Activated CD4-positive, alpha-beta T cell treated with anti-CD3 and anti-CD28 coated beads for 36 hours (primary cell): ENCODE results near the gene TADA1. TPM values are rescaled to one million over a fixed set of nuclear protein-coding genes. Genes with fewer than 3 reads are reported as not detected.
"Not testable (repeated sequence)": the region's sequence is repeated elsewhere in the genome, so short reads cannot be mapped to it uniquely, and the experiment has no call there.

ENCODE experiments used
- ATAC-seq: fragments of 200-7000 bp; cut with Tn5 transposase; one replicate; pipeline ENCODE4 v1.10.0; 2021; ENCODE audit warnings: mild to moderate bottlenecking, moderate library complexity
- CTCF ChIA-PET: fragments of 350-600 bp; sonication (Branson Sonifier 250); formaldehyde crosslinking; loops from one replicate; lab custom pipeline; 2021; ENCODE audit warnings: antibody characterized with exemption; lab: Charles Lee
- POLR2A ChIA-PET: fragments of 350-600 bp; sonication (Branson Sonifier 250); formaldehyde crosslinking; loops from one replicate; lab custom pipeline; 2021; ENCODE audit warnings: antibody characterized with exemption, inconsistent platforms; lab: Charles Lee
- DNase-seq: peaks from one replicate; pipeline ENCODE4 v3.0.0-alpha.2; 2020
- H3K27ac Mint-ChIP-seq: one replicate; pipeline ENCODE4 v1.8.0; 2021; ENCODE audit warnings: mixed read lengths
- H3K27me3 Mint-ChIP-seq: one replicate; pipeline ENCODE4 v1.8.0; 2021; ENCODE audit warnings: mixed read lengths
- H3K36me3 Mint-ChIP-seq: one replicate; pipeline ENCODE4 v1.8.0; 2021; ENCODE audit warnings: low read depth, mixed read lengths
- H3K4me1 Mint-ChIP-seq: one replicate; pipeline ENCODE4 v1.8.0; 2021; ENCODE audit warnings: mixed read lengths
- H3K4me3 Mint-ChIP-seq: one replicate; pipeline ENCODE4 v1.8.0; 2021; ENCODE audit warnings: mild to moderate bottlenecking, moderate library complexity, mixed read lengths
- H3K9me3 Mint-ChIP-seq: one replicate; pipeline ENCODE4 v1.8.0; 2021; ENCODE audit warnings: low read depth, mixed read lengths
- intact Hi-C, 2 experiments: fragments of 100-400 bp; cut with DNase I in 1 of 2; cut with micrococcal nuclease in 1 of 2; formaldehyde crosslinking; loops; one replicate each; pipeline versions ENCODE4 v1.14.2 to v1.15.1; 2022 to 2024; cut with DNase I, micrococcal nuclease
- total RNA-seq, 2 experiments: library from RNA; stranded (reverse); gene quantifications; one replicate each; pipeline ENCODE4 v1.2.3, GENCODE V29; 2021

The TADA1 gene
- total RNA-seq, 2 experiments from 2014 or later, result 16.0 to 19.5 TPM

DNA sequence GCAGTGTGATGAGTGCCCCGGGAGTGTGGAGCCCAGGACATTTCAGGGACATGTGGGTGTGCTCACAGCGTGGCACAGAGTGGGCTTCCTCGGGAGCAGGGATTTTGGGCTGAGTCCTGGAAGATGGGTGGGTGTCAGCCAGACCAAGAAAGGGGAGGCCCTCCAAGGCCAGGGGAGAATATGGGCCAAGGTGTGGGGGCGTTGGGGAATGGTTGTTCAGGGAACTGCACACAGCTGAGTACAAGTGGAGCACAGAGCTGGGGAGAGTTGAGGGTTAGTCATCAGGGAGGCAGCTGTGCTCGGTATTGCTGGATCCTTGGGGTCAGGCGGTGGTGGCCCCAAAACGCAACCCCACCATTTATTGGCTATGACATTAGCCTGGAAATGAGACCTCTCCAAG, 31.3 kb downstream of the TADA1 start:
- ChIA-PET POLR2A (interaction anchor here (1.1 kb wide), 1 partner anchor 29 kb away, joined by 12 read pairs; no protein-coding TSS in a partner anchor), CTCF (interaction anchor here (0.5 kb wide), 1 partner anchor 330 kb away, joined by 3 read pairs; no protein-coding TSS in a partner anchor)
- H3K27ac Mint-ChIP-seq, result no peak overlapping the region
- DNase-seq (no peak), ATAC-seq (no peak)
- intact Hi-C loops, result no loop called here
- no peaks in the 10 kb centered on the region for H3K9me3 Mint-ChIP-seq
- no peaks in the 10 kb centered on the region for H3K27me3 Mint-ChIP-seq
- no peak overlapping the region for H3K4me3 Mint-ChIP-seq
- H3K36me3 Mint-ChIP-seq, result peaks cover 78% of the 10 kb centered on the region
- peaks cover 75% of the 10 kb centered on the region for H3K4me1 Mint-ChIP-seq

DNA sequence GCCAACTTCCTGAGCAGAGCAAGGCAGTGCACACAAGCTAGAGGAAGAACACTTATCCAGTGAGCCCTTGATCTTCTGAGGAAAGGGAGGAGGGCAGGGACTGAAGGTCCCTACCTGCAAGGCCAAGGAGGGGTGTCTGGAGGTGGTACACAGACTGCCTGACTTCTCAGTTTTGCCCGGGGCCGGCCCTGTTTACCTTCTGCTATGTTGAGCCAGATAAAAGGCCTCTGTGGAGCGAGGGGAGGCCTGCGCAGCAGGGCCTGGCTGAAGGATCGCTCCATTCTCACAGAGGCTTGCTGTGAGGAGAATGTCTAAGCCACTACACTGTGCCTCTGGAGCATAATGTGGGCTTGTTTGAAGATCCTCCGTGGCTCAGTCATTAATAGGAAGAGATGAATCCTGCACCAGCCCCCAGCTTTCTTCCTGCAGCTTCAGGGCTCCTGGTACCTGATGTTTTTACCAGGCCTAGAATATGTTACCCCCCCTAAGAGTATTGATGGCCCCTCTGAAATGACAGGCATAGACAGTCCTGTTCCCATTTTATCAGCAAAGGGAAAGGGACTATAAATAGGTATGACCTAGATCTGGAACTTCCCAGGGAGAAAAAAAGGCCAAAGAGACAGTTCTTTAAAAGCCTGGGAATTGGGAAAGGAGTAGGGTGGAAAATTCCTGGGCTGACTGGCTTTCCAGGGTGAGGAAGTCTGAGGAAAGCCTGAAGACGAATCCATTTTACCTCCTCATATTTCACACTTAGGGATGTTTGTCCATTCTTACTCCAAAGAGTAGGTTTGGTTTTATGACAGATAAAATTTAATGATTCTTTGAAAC, 32.1 kb downstream of the TADA1 start:
- Mint-ChIP-seq H3K27me3 (no peaks in the 10 kb centered on the region), H3K9me3 (no peaks in the 10 kb centered on the region), H3K27ac (peak overlapping the region; percentile 73), H3K4me3 (no peak overlapping the region), H3K36me3 (peaks cover 70% of the 10 kb centered on the region), H3K4me1 (peaks cover 75% of the 10 kb centered on the region)
- no peak for ATAC-seq
- intact Hi-C loops, result no loop called here
- DNase-seq, result no peak
- ChIA-PET POLR2A (interaction anchor here (1.1 kb wide), 1 partner anchor 30 kb away, joined by 12 read pairs; no protein-coding TSS in a partner anchor), CTCF (interaction anchor here (0.5 kb wide), 1 partner anchor 330 kb away, joined by 3 read pairs; no protein-coding TSS in a partner anchor)

DNA sequence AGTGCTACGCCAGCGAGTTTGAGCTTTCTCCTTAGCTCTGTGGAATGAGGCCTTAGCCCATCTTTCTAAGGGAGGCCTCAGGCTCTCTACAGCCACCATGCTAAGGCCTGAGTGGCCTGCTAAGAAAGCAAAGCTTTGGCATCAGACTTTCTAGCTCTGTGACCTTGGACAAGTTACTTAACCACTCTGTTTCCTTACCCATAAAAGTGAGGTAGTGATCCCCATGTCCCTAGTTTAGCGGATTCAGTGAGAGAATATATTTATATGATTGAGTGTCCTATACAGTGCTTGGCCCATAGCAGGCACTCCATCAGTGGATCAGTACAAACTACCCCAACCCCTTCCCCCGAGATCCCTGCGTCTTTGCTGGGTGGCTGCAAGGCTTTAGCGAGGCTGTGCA, 32.7 kb downstream of the TADA1 start:
- Mint-ChIP-seq H3K4me1 (peaks cover 76% of the 10 kb centered on the region), H3K4me3 (no peak overlapping the region), H3K27ac (peak overlapping the region; percentile 73), H3K27me3 (no peaks in the 10 kb centered on the region), H3K9me3 (no peaks in the 10 kb centered on the region), H3K36me3 (peaks cover 63% of the 10 kb centered on the region)
- DNase-seq, result no peak
- ChIA-PET CTCF (no interaction called here), POLR2A (interaction anchor here (0.6 to 1.1 kb wide), 2 partner anchors 22 to 31 kb away, joined by 3 to 12 read pairs; no protein-coding TSS in a partner anchor)
- ATAC-seq, result no peak
- intact Hi-C loops, result no loop called here

DNA sequence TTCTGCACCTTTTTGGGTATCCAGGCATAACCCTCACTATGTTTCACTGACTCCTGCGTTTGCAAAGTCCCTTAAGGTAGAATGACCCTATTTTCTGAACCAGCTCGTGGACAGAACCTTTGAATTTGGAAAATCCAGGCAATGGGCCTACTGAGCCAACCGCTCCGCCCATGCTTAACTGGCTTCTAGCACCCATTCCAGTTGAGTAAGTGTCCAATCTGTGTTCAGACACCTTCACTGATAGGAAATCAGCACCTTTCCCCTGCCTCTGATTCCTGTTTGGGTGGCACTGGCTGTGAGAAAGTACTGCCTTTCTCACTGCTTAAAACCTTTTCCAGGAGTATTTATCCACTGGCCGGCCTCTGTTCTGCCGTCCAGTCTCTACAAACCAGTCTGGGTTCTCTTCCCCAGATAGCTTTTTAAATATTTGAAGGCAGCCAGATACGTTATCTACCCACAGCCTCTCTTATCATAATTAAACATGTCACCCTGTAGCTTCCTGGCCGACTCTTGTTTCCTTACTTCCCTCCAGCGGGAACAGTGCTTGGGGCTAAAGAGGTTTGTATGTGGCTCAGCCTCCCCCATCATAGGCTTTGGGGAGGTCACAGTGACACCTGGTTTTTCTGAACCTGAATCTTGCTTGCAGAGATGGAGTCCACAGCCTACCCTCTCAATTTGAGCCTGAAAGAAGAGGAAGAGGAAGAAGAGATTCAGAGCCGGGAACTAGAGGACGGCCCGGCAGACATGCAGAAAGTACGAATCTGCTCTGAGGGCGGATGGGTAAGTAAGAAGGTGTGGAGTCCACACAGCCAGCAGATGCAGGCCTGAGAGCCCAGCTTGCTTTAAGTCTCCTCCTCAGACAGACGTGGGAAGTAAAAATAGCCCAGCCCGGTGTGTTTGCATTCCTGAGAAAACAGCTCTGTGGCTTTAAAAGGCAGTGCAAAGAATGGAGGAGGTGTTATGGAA, 35.5 kb downstream of the TADA1 start:
- Mint-ChIP-seq H3K4me3 (peak overlapping the region; percentile 90), H3K9me3 (no peaks in the 10 kb centered on the region), H3K27me3 (no peaks in the 10 kb centered on the region), H3K27ac (peak overlapping the region; percentile 77), H3K36me3 (peaks cover 38% of the 10 kb centered on the region), H3K4me1 (peaks cover 64% of the 10 kb centered on the region)
- no peak for ATAC-seq
- ChIA-PET POLR2A (interaction anchor here (1.1 to 3.2 kb wide), 2 partner anchors 18 to 35 kb away, joined by 4 to 13 read pairs; partner anchors contain the start of gene TADA1), CTCF (interaction anchor here (0.6 to 1.3 kb wide), 4 partner anchors 14 to 208 kb away, joined by 3 to 4 read pairs (median 4); no protein-coding TSS in a partner anchor)
- intact Hi-C loops, result no loop called here
- DNase-seq, result no peak

DNA sequence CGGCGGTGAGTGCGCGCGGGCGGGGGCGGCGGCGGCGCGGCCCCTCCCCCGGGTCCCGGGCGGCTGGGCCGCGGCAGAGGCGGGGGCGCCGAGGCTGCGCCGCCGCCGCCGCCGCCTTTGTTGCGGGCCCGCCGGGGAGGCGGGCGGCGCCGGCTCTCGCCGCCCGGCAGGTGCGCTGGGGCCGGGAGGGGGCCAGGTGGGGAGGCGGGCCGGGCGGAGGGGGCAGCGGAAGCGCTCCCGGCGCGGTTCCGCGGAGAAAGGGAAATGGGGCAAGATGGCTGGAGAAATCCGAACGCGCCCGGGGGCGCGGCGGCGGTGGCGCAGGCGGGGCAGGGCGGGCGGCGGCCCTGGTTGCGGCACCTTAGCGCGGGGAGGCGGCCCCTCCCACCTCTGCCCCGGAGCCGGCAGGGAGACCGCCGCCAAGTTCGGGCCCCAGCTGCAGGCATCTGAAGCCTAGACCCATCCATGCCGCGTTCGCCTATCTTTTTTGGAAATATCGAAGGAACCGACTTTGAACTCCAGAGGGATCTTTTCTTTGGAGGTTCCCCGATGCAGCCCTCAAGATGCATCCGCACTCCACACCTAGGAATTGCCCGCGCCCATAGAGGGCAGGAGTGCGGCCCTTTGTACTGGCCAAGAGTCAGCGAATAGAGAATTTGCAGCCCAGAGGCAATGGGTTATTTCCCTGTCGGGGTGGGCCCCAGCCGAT, 36.3 kb downstream of the TADA1 start:
- Mint-ChIP-seq H3K27ac (peak overlapping the region; percentile 77), H3K36me3 (peaks cover 34% of the 10 kb centered on the region), H3K9me3 (no peaks in the 10 kb centered on the region), H3K4me1 (peaks cover 61% of the 10 kb centered on the region), H3K4me3 (peak overlapping the region; percentile 90), H3K27me3 (no peaks in the 10 kb centered on the region)
- ChIA-PET CTCF (interaction anchor here (1.2 to 1.5 kb wide), 4 partner anchors 26 to 209 kb away, joined by 4 to 12 read pairs (median 6); partner anchors contain the start of gene TADA1), POLR2A (interaction anchor here (0.5 to 3.2 kb wide), 6 partner anchors 8 to 1182 kb away, joined by 3 to 13 read pairs (median 4); partner anchors contain the start of gene TADA1)
- intact Hi-C loops, result loop anchor here (1.0 to 10.0 kb wide), 12 partner anchors 37 to 1339 kb away; partner anchors contain the start of genes TADA1 (in 2 of the 2), ALDH9A1 (in 1 of the 2), DCAF6 (in 1 of the 2) and FAM78B (in 1 of the 2)
- DNase-seq (peak; percentile 70), ATAC-seq (peak; percentile 24)

DNA sequence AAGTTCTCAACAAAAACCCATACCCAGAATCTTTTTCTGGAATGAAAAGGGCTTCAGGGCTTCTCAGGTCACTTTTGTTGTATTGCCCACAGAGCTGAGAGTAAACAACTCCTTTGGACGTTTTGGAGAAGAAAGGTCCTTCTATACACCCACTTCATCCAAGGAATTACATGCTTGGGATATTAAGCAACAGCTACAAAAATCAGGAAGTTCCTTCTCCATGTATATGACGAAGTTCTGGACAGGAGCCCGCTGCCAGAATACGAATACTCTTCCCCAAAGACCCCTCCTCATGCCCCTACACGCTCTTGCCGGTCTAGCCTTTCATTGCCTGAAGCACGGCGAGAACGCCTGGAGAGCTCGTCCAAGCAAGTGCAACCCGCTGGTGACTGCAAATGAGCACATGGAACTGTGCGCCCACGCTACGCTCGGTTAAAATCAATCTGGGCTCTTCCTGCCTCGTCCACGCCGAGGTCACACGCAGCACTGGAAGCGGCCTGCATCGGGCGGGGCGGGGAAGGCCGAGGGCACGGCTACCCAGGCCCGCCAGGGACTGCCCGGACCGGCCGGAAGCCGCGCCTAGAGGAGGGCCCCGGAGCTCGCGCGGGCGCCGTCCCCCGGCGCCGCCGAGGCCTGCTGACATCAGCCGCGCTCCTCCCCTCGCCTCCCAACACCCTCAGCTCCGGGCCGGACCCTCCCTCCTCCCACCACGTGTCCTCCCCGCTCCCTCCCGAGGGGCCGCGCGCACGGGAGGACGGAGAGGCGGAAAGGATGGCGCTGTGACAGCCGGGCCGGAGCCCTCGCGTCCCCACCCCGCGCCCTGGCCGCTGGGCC, 37.1 kb downstream of the TADA1 start, which contains the start of gene POGK:
TSS of gene POGK (plus strand) at position 710 of the 834 bp plus-strand sequence. CDS start 1,482 bp downstream, outside the sequence.
- H3K27ac Mint-ChIP-seq, result peak within 1 kb of the TSS; percentile 98
- H3K4me3 Mint-ChIP-seq, result peak within 1 kb of the TSS; percentile 90
- peaks cover 28% of the 10 kb centered on the region for H3K36me3 Mint-ChIP-seq
- DNase-seq (peak; percentile 93), ATAC-seq (peak; percentile 97)
- no peaks in the 10 kb centered on the region for H3K27me3 Mint-ChIP-seq
- intact Hi-C loops, result loop anchor here (1.0 to 10.0 kb wide), 12 partner anchors 37 to 1339 kb away; partner anchors contain the start of genes TADA1 (in 2 of the 2), ALDH9A1 (in 1 of the 2), DCAF6 (in 1 of the 2) and FAM78B (in 1 of the 2)
- no peaks in the 10 kb centered on the region for H3K9me3 Mint-ChIP-seq
- peaks cover 56% of the 10 kb centered on the region for H3K4me1 Mint-ChIP-seq
- POLR2A ChIA-PET, result interaction anchor here (0.5 to 3.2 kb wide), 6 partner anchors 9 to 1181 kb away, joined by 3 to 13 read pairs (median 4); partner anchors contain the start of gene TADA1
- CTCF ChIA-PET, result interaction anchor here (0.7 to 1.5 kb wide), 4 partner anchors 9 to 40 kb away, joined by 3 to 12 read pairs (median 6); partner anchors contain the start of gene TADA1

DNA sequence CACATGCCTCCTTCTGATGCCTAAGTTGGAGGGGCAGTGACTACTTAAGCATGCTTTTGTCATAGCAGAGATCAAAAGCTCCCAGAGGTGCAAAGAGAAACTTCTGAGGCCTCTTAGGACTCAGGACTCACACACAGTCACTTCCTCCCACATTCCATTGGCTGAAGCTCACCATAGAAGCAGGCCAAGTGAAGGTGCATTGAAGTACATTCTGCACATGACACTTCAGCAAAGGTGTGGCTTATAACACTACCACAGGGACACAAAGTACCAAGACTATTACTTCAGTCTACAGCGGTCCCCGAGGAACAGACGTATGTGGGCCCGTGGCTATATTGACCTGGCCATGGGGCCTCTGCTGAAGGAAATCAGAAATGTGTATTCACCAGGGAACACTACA, 39.3 kb downstream of the TADA1 start:
- Mint-ChIP-seq H3K4me3 (no peak overlapping the region), H3K27ac (no peak overlapping the region), H3K4me1 (peaks cover 38% of the 10 kb centered on the region), H3K9me3 (no peaks in the 10 kb centered on the region), H3K27me3 (peaks cover 2% of the 10 kb centered on the region), H3K36me3 (peaks cover 15% of the 10 kb centered on the region)
- POLR2A ChIA-PET, result interaction anchor here (1.1 kb wide), 1 partner anchor 11 kb away, joined by 3 read pairs; no protein-coding TSS in a partner anchor
- DNase-seq, result no peak
- intact Hi-C loops, result loop anchor here in 1 of 2 experiments (5.0 to 10.0 kb wide), 4 partner anchors 221 to 1204 kb away; partner anchors contain the start of genes ALDH9A1, DCAF6, MGST3 and MPC2
- CTCF ChIA-PET, result interaction anchor here (0.9 to 1.2 kb wide), 2 partner anchors 11 to 223 kb away, joined by 3 read pairs; no protein-coding TSS in a partner anchor
- no peak for ATAC-seq

DNA sequence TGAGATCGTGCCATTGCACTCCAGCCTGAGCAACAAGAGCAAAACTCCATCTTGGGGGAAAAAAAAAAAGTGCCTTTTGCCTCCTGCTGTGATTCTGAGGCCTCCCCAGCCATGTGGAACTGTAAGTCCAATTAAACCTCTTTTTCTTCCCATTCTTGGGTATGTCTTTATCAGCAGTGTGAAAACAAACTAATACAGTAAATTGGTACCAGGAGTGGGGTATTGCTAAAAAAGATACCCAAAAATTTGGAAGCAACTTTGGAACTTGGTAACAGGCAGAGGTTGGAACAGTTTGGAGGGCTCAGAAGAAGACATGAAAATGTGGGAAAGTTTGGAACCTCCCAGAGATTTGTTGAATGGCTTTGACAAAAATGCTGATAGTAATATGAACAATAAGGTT, 46.3 kb downstream of the TADA1 start:
- ATAC-seq, H3K4me3 Mint-ChIP-seq, H3K27me3 Mint-ChIP-seq, H3K36me3 Mint-ChIP-seq, POLR2A ChIA-PET, DNase-seq, H3K4me1 Mint-ChIP-seq, H3K27ac Mint-ChIP-seq, CTCF ChIA-PET: not testable (repeated sequence)
- intact Hi-C loops, result loop anchor here in 1 of 2 experiments (10.0 kb wide), 1 partner anchor 1105 kb away; the partner anchor contains the start of genes DCAF6 and MPC2
- H3K9me3 Mint-ChIP-seq, result peaks cover 13% of the 10 kb centered on the region

DNA sequence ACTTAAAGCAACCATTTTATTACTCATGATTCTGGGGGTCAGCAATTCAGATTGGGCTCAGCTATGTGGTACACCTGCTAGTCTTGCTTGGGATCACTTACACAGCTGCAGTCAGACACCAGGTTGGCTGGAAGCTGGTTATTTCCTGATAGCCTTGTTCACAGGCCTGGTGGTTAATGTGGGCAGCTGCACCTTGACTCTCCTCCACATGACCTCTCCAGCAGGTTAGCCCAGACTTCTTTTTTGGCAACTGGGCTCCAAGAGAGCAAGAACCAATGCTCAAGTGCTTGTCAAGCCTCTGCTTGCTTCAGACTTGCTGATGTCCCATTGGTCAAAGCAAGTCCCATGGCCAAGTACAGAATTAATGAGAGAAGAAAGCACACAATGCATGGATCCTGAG, 48.6 kb downstream of the TADA1 start:
- intact Hi-C loops, result no loop called here
- CTCF ChIA-PET, result interaction anchor here (1.2 kb wide), 1 partner anchor 14 kb away, joined by 3 read pairs; no protein-coding TSS in a partner anchor
- ATAC-seq (no peak), DNase-seq (no peak)
- no peaks in the 10 kb centered on the region for H3K36me3 Mint-ChIP-seq
- POLR2A ChIA-PET, result no interaction called here
- no peak overlapping the region for H3K27ac Mint-ChIP-seq
- no peak overlapping the region for H3K4me3 Mint-ChIP-seq
- H3K27me3 Mint-ChIP-seq, result peaks cover 8% of the 10 kb centered on the region
- peaks cover 13% of the 10 kb centered on the region for H3K9me3 Mint-ChIP-seq
- H3K4me1 Mint-ChIP-seq, result no peaks in the 10 kb centered on the region
